HG03135 (cell line): ENCODE data around the gene IGSF10.
A peak's percentile ranks its signal among the peaks of the same experiment; 100 is the strongest.

Source experiments
- ATAC-seq: cut with Tn5 transposase; IDR thresholded peaks from one replicate; pipeline ENCODE4 v1.9.1; 2021; ENCODE audit warnings: mild to moderate bottlenecking, moderate library complexity; ENCODE audit not compliant: unreplicated experiment

IGSF10 gene

DNA sequence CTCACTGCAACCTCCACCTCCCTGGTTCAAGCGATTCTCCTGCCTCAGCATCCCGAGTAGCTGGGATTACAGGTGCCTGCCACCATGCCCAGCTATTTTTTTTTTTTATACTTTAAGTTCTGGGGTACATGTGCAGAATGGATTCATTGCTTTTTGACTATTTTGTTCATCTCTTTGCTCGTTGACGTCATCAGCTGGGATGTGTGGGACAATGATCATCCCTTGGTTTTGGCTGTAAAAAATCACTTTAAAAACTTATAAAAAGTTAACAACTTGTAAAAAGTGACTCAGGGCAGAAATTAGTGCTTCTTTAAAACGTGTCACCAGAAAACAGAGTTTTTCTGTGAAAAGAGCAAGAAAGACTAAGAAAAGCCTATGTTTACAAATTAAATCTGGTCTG lies 37.8 kb downstream of the IGSF10 start:
- no peak for ATAC-seq

DNA sequence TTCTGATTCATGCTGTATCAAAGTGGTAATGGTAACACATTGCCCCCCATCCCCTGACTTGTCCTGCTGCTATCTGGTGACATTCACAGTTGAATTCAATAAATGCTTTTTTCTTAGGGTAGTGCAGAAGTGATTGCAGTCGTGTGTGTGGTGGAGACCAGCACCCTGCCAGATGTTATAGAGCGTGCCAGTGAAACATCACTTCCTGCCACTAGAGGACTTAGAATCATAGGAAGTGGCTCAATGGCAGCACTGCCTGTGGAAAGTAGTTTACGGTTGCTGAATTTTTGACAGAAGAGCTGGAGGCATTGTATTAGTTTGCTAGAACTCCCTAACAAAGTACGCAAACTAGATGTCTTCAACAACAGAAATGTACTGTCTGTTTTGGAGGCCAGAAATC lies 38.9 kb downstream of the IGSF10 start:
- ATAC-seq: peak; percentile 66

DNA sequence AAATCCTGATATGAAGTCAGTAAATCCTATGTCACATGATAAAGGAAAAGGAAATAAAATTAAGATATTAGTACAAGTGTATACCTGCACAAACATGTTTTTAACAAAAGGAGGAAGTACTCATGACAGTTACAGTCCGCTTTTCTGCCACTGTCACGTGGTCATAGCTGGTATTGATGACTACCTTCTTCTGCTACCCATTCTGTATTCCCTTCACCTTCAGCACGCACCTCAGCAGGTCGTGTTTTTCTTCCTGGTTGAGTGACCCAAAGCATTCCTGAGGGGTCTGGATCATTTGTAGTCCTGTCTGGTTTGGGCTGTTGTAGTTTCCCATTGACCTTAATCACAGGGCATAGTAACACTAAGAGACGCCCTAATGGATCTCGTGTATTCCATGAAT lies 41.1 kb downstream of the IGSF10 start:
- no peak for ATAC-seq

DNA sequence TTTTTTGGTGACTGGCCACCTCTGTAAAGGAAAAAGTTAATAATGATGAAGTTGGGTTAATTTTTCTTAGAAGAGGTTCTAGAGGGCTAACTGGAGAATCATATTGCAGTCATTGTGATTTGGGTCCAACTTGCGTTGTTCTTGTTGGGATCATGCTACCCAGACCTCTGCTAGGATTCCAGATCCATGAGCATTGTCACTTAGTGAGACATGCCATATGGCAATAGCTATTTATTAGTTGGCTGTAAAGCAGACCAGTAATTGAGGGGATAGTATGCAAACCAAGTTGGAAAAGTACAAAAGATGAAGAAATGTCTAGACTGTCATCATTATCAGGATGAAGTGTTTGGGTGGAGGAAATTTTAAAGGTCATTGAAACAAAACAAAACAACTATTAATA lies 45.6 kb downstream of the IGSF10 start:
- no peak for ATAC-seq

DNA sequence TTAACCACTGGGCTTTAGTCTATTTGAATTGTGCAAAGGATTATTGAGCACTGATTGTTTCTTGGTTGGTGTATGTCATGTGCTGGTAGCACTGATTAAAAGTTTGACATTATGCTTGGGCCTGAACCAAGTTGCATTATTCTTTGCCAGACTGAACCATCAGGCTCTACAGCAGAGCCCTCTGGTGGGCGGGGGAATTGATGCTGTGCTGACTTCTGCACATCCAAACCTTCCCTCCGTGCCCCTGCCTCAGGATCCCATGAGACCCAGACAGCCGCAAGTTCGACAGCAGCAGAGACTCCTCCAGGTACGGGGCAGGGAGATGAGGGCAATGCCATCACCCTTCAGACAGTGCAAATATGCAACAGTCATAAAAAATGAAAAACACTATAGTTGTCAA lies 47.9 kb downstream of the IGSF10 start:
- ATAC-seq: no peak
